H1 (cell line): Measurements from ENCODE around the gene TNS3. TPM values are rescaled to one million over a fixed set of nuclear protein-coding genes. Genes with fewer than 3 reads are reported as not detected.

Source experiments
- CTCF ChIA-PET: fragments of 300-600 bp; sonication (Branson Sonifier 250); formaldehyde crosslinking; loops from one replicate; lab custom pipeline; 2021; ENCODE audit not compliant: partially characterized antibody; lab: Charles Lee
- POLR2A ChIA-PET: fragments of 300-600 bp; sonication (Branson Sonifier 250); formaldehyde crosslinking; loops from one replicate; lab custom pipeline; 2021; ENCODE audit warnings: inconsistent platforms; ENCODE audit not compliant: partially characterized antibody; lab: Charles Lee
- DNase-seq, 2 experiments: peaks; one replicate each; pipeline versions ENCODE4 v3.0.0 to v3.0.0-alpha.2; 2010 to 2022; ENCODE audit warnings: low spot score in 2 of 2, low read depth in 1 of 2, mixed read lengths in 1 of 2
- FAIRE-seq: peaks from 2 replicates; lab custom pipeline; 2011; peaks lifted over from hg19 to GRCh38; lab: Jason Lieb, UNC
- H2AFZ ChIP-seq: 2 replicates; pipeline ENCODE4 v1.8.1; 2012; ENCODE audit warnings: low read length, inconsistent platforms
- H2AK5ac ChIP-seq: 2 replicates; pipeline ENCODE4 v1.6.1; 2013; ENCODE audit warnings: low read depth, low read length
- H2BK120ac ChIP-seq: replicated peaks from 2 replicates; pipeline ENCODE3; 2013; ENCODE audit warnings: low read depth, low read length, inconsistent platforms
- H2BK12ac ChIP-seq: 2 replicates; pipeline ENCODE4 v1.6.1; 2013; ENCODE audit warnings: low read depth, low read length
- H2BK15ac ChIP-seq: 2 replicates; pipeline ENCODE4 v1.6.1; 2013; ENCODE audit warnings: low read length
- H2BK20ac ChIP-seq: 2 replicates; pipeline ENCODE4 v1.6.1; 2013; ENCODE audit warnings: low read length
- H2BK5ac ChIP-seq: 2 replicates; pipeline ENCODE4 v1.6.1; 2013; ENCODE audit warnings: low read depth, low read length
- H3K14ac ChIP-seq: 2 replicates; pipeline ENCODE4 v1.6.1; 2013; ENCODE audit warnings: inconsistent platforms; ENCODE audit not compliant: insufficient read length
- H3K18ac ChIP-seq: 2 replicates; pipeline ENCODE4 v1.6.1; 2013; ENCODE audit warnings: low read length; ENCODE audit errors: extremely low read depth
- H3K23ac ChIP-seq: 2 replicates; pipeline ENCODE4 v1.6.1; 2013; ENCODE audit warnings: inconsistent platforms; ENCODE audit not compliant: insufficient read length
- H3K23me2 ChIP-seq: 2 replicates; pipeline ENCODE4 v1.6.1; 2013; ENCODE audit warnings: low read depth, low read length
- H3K27ac ChIP-seq: 2 replicates; pipeline ENCODE4 v1.6.1; 2011; ENCODE audit warnings: low read depth, low read length, inconsistent platforms
- H3K27me3 ChIP-seq, 4 experiments: replicated peaks in 1 of 4; 1 replicate in 1 of 4; 2 replicates in 3 of 4; pipeline versions ENCODE4 v1.6.1 to v1.8.1; 2011 to 2013; ENCODE audit warnings: low read length in 3 of 4, mild to moderate bottlenecking in 3 of 4, inconsistent platforms in 2 of 4, mixed read lengths in 2 of 4, moderate library complexity in 1 of 4; ENCODE audit not compliant: control insufficient read depth in 3 of 4, insufficient read depth in 3 of 4; ENCODE audit errors: extremely low read depth in 1 of 4
- H3K36me3 ChIP-seq, 4 experiments: 2 replicates each; pipeline versions ENCODE4 v1.6.1 to v1.8.1; 2011 to 2013; ENCODE audit warnings: mild to moderate bottlenecking in 4 of 4, low read length in 3 of 4, moderate library complexity in 2 of 4, control low read depth in 1 of 4, inconsistent platforms in 1 of 4; ENCODE audit not compliant: insufficient read depth in 4 of 4, control insufficient read depth in 2 of 4
- H3K4ac ChIP-seq: replicated peaks from 2 replicates; pipeline ENCODE3; 2013; ENCODE audit warnings: low read length, low read depth, mixed read lengths, inconsistent platforms; ENCODE audit not compliant: insufficient read length
- H3K4me1 ChIP-seq, 4 experiments: replicated peaks in 1 of 4; 1 replicate in 1 of 4; 2 replicates in 3 of 4; pipeline versions ENCODE4 v1.6.1 to v1.8.1; 2011 to 2013; ENCODE audit warnings: low read length in 3 of 4, inconsistent platforms in 2 of 4, mixed read lengths in 1 of 4; ENCODE audit not compliant: insufficient read depth in 4 of 4, control insufficient read depth in 3 of 4
- H3K4me2 ChIP-seq, 2 experiments: 2 replicates each; pipeline versions ENCODE4 v1.6.1 to v1.8.1; 2011 to 2013; ENCODE audit warnings: low read depth in 2 of 2, low read length in 2 of 2, control low read depth in 1 of 2, inconsistent platforms in 1 of 2, mild to moderate bottlenecking in 1 of 2; ENCODE audit not compliant: insufficient read depth in 1 of 2
- H3K4me3 ChIP-seq, 4 experiments: fragments of 200-600, 300-600 bp in 1 of 4; sonication (generic), shearing (Covaris generic), sonication (Bioruptor Twin) in 1 of 4; 2 replicates each; pipeline versions ENCODE4 v1.5.1 to v1.8.1; 2011 to 2016; ENCODE audit warnings: low read length in 4 of 4, low read depth in 3 of 4, control low read depth in 2 of 4, inconsistent platforms in 2 of 4, mild to moderate bottlenecking in 2 of 4, mixed read lengths in 1 of 4, moderate library complexity in 1 of 4; ENCODE audit not compliant: insufficient read depth in 2 of 4; ENCODE audit errors: extremely low read depth in 1 of 4
- H3K56ac ChIP-seq: replicated peaks from 2 replicates; pipeline ENCODE3; 2013; ENCODE audit warnings: low read depth, mild to moderate bottlenecking, mixed read lengths, low read length, inconsistent platforms; ENCODE audit not compliant: insufficient read length
- H3K79me1 ChIP-seq: 2 replicates; pipeline ENCODE4 v1.6.1; 2013; ENCODE audit warnings: low read depth, low read length, control low read depth
- H3K79me2 ChIP-seq, 2 experiments: 2 replicates each; pipeline versions ENCODE4 v1.6.1 to v1.8.1; 2012 to 2013; ENCODE audit warnings: low read length in 2 of 2, mild to moderate bottlenecking in 2 of 2, inconsistent platforms in 1 of 2; ENCODE audit not compliant: insufficient read depth in 2 of 2, control insufficient read depth in 1 of 2
- H3K9ac ChIP-seq, 4 experiments: replicated peaks in 1 of 4; 1 replicate in 1 of 4; 2 replicates in 3 of 4; pipeline versions ENCODE4 v1.6.1 to v1.8.1; 2011 to 2013; ENCODE audit warnings: low read depth in 3 of 4, low read length in 3 of 4, control low read depth in 2 of 4, mild to moderate bottlenecking in 2 of 4, moderate library complexity in 2 of 4, inconsistent platforms in 1 of 4; ENCODE audit errors: extremely low read depth in 1 of 4
- H3K9me3 ChIP-seq, 2 experiments: 2 replicates each; pipeline versions ENCODE4 v1.6.1 to v1.8.1; 2012 to 2013; ENCODE audit warnings: mild to moderate bottlenecking in 2 of 2, moderate library complexity in 2 of 2, control low read depth in 1 of 2, inconsistent platforms in 1 of 2, low read depth in 1 of 2, low read length in 1 of 2, mixed read lengths in 1 of 2; ENCODE audit not compliant: insufficient read depth in 2 of 2
- H4K20me1 ChIP-seq, 2 experiments: replicated peaks in 1 of 2; 2 replicates each; pipeline versions ENCODE3 to v1.8.1; 2011 to 2013; ENCODE audit warnings: inconsistent platforms in 2 of 2, low read length in 2 of 2, mild to moderate bottlenecking in 1 of 2; ENCODE audit not compliant: insufficient read depth in 2 of 2, control insufficient read depth in 1 of 2
- H4K5ac ChIP-seq: 2 replicates; pipeline ENCODE4 v1.6.1; 2013; ENCODE audit warnings: low read length, low read depth, mixed read lengths, inconsistent platforms; ENCODE audit not compliant: insufficient read length
- H4K8ac ChIP-seq: 2 replicates; pipeline ENCODE4 v1.8.0; 2013; ENCODE audit warnings: mild to moderate bottlenecking, moderate library complexity, low read length, inconsistent platforms; ENCODE audit not compliant: insufficient read depth; ENCODE audit errors: extremely low read depth
- H4K91ac ChIP-seq: replicated peaks from 2 replicates; pipeline ENCODE3; 2013; ENCODE audit warnings: low read length, mixed read lengths, inconsistent platforms; ENCODE audit not compliant: insufficient read length
- E2F6 ChIP-seq: IDR thresholded peaks from 2 replicates; pipeline ENCODE4 v1.6.1; 2012; ENCODE audit warnings: inconsistent platforms
- POLR2A ChIP-seq, 2 experiments: IDR thresholded peaks; 1 replicate in 1 of 2; 2 replicates in 1 of 2; pipeline ENCODE4 v1.6.1; 2011; ENCODE audit warnings: low read depth in 2 of 2, low read length in 2 of 2, mild to moderate bottlenecking in 2 of 2; ENCODE audit errors: control extremely low read depth in 1 of 2
- WGBS, 2 experiments: shearing (Covaris generic) in 1 of 2; methylation state at CpG; one replicate each; pipeline versions ENCODE4 v1.1.6 to v1.1.7; 2013 to 2015; ENCODE audit warnings: low lambda C conversion rate in 2 of 2, mixed read lengths in 2 of 2, inconsistent platforms in 1 of 2, low coverage in 1 of 2, missing lambda C conversion rate in 1 of 2; ENCODE audit not compliant: insufficient replicate concordance in 2 of 2, insufficient coverage in 1 of 2, insufficient read length in 1 of 2; ENCODE audit errors: extremely low coverage in 1 of 2, missing lambda C conversion rate in 1 of 2; 5-methylcytosine and 5-hydroxymethylcytosine counted together
- polyA plus RNA-seq, 7 experiments: library from polyadenylated mRNA; depleted of rRNA in 3 of 7; stranded (reverse) in 5 of 7; unstranded in 2 of 7; fragments of >200 nt in 5 of 7; fragments of 200-250 nt in 2 of 7; gene quantifications; 1 replicate in 5 of 7; 2 replicates in 1 of 7; 4 replicates in 1 of 7; pipeline versions ENCODE4 v1.2.1 to v1.2.3, GENCODE V29; 2011 to 2013; ENCODE audit warnings: missing spikeins in 2 of 7, mixed read lengths in 2 of 7
- total RNA-seq: library from RNA; stranded (reverse); fragmentation: NEBNext Ultra II Directional; extraction: Animal tissue kit (Norgen Biotek cat#: 25700); gene quantifications from 2 replicates; pipeline ENCODE4 v1.2.1, GENCODE V29; 2021

Gene TNS3
- total and polyA plus RNA-seq, 2 of the 8 experiments (the other 6 are each of a cell fraction or from before 2014, with no cell fraction given): 11.9 to 24.2 TPM

- Histone ChIP-seq H4K8ac (no peak overlapping the region), H2BK12ac (0 out of 2 replicates have a peak overlapping the region, but pooled peaks have one; percentile 28), H3K79me2 (no peaks in the 10 kb centered on the region; a peak in 1 of 4 replicates), H4K5ac (no peak overlapping the region), H2BK20ac (0 out of 2 replicates have a peak overlapping the region, but pooled peaks have one; percentile 6), H3K9me3 (no peaks in the 10 kb centered on the region), H4K91ac (peak overlapping the region; percentile 12), H3K4me2 (no peak overlapping the region; a peak in 1 of 4 replicates), H3K9ac (no peak overlapping the region), H2AK5ac (no peak overlapping the region; the same call in 1 of the 2 replicates), H3K36me3 (peaks cover 0 to 3% (median 2%) of the 10 kb centered on the region in 4 experiments; a peak in 3 of 8 replicates), H2BK15ac (no peak overlapping the region), H3K27ac (no peak overlapping the region), H3K4ac (no peak overlapping the region), H3K56ac (no peak overlapping the region), H3K4me1 (peaks cover 0 to 13% (median 9%) of the 10 kb centered on the region in 4 experiments; a peak in 6 of 7 replicates), H2AFZ (no peak overlapping the region), H3K27me3 (no peaks in the 10 kb centered on the region), H3K4me3 (no peak overlapping the region), H3K18ac (no peak overlapping the region), H3K14ac (no peak overlapping the region), H3K23ac (no peak overlapping the region), H2BK120ac (no peak overlapping the region), H4K20me1 (peaks cover 0 to 3% of the 10 kb centered on the region in 2 experiments), H2BK5ac (no peak overlapping the region), H3K23me2 (no peaks in the 10 kb centered on the region), H3K79me1 (peaks cover 9% of the 10 kb centered on the region; the same call in 1 of the 2 replicates)
- no peak for DNase-seq
- TF ChIP-seq E2F6 (0 out of 2 replicates have a peak, but pooled peaks have one; percentile 34), POLR2A (IDR thresholded peaks at IDR 0.05; ENCODE audit: control extremely low read depth in 1 of 2, low read depth in 2 of 2, low read length in 2 of 2) (no peak)
- 69% methylated on average over 13 of the region's 13 CpGs; no CpG with 5 or more reads in 1 of the 2 experiments for WGBS, 2 experiments
- FAIRE-seq: peak; percentile 84
- ChIA-PET POLR2A (no interaction called here), CTCF (interaction anchor here (0.7 kb wide), 1 partner anchor 533 kb away, joined by 3 read pairs; no protein-coding TSS in a partner anchor)
Observed at GRCh38 chr7:47521011-47521795, 60.7 kb downstream of the TNS3 start.
